NCI-H69 (cell line): ENCODE measurements around the gene NEK7.

Experiments
- DNase-seq: peaks from one replicate; lab custom pipeline; 2025; lab: John Stamatoyannopoulos, UW

Gene NEK7

DNA sequence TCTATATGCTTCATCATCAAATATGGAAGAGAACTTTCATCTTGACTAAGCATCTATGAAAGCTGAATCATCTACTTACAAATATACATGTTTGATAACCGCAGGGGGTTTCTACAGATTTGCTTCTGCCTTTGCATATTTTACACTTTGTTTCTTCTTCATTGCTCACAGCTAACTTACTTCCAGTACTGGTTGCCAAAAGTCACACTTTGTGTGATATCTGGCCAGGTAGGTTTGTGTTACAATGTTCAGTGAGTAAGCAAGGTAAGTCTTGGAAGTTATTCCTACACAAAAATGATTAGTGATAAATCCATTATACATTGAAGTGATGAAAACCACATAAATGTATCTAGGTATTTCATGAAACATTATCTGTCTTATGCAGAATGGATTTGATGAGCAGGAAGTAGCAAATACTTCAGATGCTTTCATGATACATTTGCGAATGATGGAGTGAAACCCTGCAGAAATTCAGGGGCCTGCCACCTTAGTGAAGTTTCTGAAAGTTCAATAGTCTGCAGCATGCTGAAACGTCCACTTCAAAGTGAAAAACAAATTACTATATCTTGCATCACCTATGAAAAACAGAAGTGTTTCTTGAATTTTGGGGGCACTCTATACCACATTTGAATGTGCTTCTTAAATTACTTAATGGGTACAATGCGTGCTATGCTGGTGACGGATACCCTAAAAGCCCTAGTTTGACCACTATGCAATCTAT lies 196.3 kb downstream of the NEK7 start:
- DNase-seq: no peak

GRCh38 chr1:198357937-198358336 lies 201.1 kb downstream of the NEK7 start:
- no peak for DNase-seq

DNA sequence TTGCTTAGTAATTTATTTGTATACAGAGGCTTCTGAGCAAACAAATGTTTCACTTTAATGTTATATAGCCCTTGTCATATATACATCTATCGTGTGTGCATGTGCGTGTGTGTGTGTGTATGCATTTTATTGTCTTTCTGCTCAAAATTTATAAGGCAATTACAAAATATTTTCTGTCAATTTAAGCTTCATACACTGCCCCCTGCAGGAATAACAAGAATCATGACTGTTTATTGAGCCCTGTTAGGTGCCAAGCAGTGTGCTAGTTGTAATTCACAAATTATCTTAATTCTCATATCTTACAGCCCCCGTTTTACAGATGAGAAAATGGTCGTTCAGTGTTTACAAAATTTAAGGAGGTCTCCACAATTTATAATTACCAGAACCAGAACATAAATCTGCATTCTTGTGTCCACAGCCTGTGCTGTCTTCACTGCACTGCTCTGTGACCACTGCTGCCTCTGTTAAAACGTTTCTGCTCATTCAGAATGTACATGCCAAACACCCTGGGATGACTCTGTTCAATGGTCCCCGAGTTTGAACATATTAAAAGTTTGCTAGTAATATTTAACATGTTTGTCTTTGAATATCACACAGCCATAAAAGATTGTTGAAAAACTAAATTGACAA lies 202.3 kb downstream of the NEK7 start:
- peak; percentile 47 for DNase-seq

DNA sequence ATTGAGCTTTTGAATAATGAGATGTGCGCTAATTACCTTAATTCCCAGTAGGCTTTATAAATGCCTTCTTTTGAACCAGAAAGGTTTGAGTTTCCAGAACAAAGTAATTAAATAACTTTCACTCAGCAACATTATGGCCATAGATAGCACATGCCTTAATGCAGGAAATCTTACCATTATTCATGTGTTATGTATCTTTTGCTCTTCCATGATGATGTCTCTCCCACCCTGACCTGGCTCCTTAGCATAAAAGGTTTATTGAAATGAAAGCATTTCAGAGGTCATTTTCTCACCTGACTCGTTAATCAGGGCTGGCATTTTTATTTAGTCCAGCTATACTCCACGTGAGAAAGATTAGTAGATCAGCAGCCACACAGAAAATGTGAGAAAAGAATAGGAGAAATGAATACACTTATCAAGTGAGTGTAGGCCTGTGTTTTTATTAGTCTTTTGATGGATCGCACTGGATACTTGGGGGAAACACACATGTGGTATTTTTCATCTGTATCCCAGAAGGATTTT lies 203.5 kb downstream of the NEK7 start:
- DNase-seq: peak; percentile 76

- DNase-seq: no peak
Observed at GRCh38 chr1:198361237-198361767, 204.5 kb downstream of the NEK7 start.

- DNase-seq: no peak
Observed at GRCh38 chr1:198363625-198364151, 206.9 kb downstream of the NEK7 start.

DNA sequence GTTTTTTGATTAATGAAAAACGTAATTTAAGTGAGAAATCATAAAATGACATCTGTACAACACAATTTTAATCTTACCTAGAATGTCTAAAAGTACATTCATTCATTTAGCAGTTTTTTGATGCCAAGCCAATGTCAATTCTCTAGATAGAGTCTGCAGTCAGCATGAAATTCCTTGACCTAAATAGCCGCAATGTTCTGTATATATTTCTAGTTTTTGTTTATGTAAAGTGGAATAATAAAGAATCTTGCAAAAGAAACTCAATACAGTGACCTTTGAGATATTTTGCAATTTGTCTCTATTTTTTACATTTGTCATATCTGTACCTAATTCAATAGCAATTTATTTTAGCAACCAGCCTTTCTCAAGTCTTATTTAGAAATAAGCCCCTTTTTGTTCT lies 207.7 kb downstream of the NEK7 start:
- no peak for DNase-seq

- no peak for DNase-seq
Observed at GRCh38 chr1:198367296-198367695, 210.5 kb downstream of the NEK7 start.

DNA sequence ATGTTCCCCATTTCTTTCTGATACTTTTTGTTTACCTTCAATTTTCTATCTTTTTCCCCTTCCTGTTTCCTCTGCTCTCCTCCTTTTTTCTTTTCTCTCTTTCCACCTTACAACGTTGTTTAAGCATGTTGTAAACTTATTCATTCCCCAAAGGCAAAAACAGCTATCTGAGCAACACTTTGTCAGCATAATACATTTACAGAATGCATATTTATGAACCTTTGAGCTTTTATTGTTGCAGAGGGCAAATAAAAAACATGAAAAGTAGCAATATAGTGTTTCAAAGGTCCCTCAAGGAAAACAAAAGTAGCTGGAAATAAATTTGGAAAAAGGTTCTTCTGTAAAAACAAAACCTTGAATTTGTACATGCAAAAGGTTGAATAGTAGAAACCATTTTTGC lies 214.2 kb downstream of the NEK7 start:
- DNase-seq: no peak
